AG08396 (cell line): ENCODE results near the gene SFXN3.
"Not testable (repeated sequence)": the region's sequence is repeated elsewhere in the genome, so short reads cannot be mapped to it uniquely, and the experiment has no call there.

Source experiments
- DNase-seq: peaks from one replicate; pipeline ENCODE4 v3.0.0; 2012; ENCODE audit warnings: low spot score, mixed read lengths

The SFXN3 gene

GRCh38 chr10:101015582-101015973, 15.5 kb upstream of the SFXN3 start:
- no peak for DNase-seq

DNA sequence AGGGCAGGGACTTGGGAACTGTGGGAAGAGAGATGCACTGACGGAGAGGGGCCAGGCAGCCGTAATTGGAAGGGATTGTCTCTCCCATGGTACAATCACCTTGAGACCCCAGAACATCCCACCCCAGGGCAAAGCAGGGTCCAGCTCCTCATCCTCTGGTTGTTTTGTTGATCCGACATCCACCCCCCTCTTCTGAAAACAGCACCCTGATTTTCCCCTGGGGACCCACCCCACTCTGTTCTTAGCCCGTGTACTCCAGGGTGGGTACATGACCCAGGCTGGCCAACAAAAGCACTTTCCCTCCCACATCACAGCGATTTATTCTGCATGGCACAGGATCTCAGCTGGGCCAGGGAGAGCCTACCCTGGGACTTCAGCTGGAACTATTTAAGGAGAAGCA, 14.2 kb upstream of the SFXN3 start:
- DNase-seq: no peak

DNA sequence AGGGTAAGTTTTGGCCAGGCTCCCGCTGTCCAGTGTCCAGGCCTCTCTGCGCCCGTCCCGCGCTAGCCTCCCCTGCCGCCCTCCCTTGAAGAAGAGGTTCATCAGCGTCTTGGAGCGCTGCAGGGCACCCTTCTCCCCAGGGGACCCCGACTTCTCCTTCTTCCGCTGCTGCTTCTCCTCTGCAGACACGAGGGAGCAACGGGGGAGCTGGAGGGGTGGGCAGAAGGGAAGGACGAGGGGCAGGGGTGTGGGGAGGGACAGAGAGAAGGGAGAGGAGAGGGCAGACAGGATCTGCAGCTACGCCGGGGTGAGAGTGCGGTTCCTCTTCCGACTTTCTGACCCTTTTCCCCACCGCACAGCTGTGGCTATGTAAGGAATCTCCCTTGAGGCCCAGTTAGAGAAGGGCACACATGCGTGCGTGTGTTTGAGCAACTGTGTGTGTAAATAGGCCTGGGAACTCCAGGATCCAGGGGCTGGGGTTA, 12.9 kb upstream of the SFXN3 start:
- DNase-seq: no peak

GRCh38 chr10:101018600-101019439, 12.2 kb upstream of the SFXN3 start:
- DNase-seq: peak; percentile 93

DNA sequence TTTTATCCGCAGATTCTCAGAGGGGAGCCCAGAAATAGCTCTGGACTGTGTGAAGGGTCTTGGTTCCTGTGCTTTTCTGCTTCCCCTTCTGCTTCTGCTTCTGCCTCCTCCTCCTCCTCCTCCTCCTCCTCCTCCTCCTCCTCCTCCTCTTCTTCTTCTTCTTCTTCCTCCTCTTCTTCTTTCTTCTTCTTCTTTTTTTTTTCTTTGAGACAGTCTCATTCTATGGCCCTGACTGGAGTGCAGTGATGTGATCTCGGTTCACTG, 11.7 kb upstream of the SFXN3 start:
- no peak for DNase-seq

DNA sequence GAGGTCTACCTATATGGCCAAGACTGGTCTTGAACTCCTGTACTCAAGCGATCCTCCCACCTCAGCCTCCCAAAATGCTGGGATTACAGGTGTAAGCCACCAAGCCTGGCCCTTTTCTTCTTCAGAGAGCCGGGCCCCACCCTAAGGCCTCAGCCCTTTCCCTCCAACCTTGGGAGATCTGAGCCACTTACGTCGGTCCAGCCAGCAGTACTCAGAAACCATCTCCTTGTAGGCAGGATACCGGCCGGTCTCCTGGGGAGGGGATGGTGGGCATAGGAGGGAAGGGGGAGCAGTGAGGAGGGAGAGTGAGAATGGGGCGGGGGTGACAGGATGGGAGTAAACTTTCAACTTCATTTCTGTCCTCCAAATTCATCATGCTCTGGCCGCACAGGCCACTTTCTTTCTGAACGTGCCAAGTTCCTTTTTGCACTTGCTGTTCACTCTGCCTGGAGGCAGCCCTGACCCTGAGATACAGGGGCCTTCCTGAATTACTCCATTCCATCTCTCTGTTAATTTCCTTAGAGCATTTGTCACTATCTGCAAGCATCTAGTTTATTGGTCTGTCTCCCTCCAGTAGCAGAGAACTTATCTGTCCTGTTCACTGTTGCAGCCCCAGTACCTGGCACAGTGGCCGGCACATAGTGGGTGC, 10.5 kb upstream of the SFXN3 start:
- DNase-seq: no peak

DNA sequence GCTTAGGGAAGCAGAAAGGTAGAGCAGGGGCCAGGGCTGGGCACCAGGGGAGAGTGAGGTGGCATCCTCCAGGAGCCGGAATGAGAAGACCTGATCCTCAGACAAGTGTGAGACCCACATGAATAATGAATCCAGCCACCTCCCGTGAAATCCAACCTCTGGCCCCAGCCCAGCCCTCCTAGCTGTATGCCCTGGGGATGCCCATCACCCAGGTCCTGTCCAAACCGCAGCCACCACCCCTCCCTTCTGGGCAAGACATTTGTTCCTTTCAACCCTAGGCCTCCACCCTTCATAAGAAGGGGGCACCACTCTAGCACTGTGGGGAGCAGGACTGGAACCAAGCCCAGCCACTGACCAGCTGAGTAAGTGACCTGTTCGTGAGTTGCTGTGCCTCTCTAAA, 9.8 kb upstream of the SFXN3 start:
- no peak for DNase-seq

DNA sequence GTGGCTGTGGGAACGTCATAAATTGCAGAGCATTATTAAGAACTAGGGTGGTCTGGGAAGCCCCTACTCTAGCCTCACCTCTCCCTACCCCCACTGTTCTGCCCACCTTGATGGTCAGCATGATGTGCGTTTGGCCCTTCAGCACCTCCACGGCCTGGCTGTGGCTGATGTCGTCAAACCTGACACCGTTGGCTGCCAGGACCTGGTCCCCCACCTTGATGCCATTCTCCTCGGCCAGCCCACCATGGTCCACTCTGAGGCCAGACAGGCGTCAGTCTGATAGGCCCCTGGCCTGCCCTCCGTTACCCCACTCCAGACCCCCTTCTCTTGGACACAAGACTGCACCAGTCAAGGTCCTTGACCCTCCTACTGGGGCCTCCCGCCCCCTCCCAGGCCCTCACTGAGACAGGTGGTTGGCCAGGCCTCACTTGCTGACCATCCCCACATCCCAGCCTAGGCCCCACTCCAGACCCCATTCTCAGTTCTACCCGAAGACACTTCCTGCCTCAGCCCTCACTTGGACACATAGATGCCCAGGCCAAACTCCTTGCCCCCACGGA, 9.3 kb upstream of the SFXN3 start:
- DNase-seq: no peak

GRCh38 chr10:101022967-101023705, 7.9 kb upstream of the SFXN3 start:
- DNase-seq: no peak

DNA sequence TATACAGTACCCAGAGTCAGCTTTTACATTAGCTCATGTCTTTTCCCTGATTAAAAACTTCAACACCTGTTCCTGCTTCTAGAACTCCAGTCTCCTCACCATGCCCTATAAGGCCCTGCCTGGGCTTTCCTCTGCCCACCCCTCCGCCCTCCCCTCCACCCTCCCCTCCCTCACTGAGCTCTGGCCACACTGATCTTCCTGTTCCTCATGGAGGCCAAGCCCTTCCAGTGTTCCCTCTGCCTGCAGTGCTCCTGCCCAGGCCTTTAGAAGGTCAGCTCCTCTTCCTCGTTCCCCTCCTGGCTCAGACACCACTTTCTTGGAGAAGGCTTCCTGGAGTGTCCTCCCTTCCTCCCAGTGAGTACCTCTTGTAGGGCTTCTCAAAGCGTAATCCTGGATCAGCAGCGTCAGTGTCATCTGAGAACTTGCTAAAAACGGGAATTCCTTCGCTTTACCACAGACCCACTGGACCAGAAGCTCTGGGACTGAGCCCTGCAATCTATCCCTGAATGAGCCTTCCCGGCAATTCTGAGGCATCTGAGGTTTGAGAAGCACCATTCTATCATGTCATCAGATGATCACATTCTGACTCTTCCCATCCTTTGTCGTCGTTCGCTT, 3.8 kb upstream of the SFXN3 start:
- DNase-seq: no peak

- no peak for DNase-seq
These were observed 2.3 kb upstream of the SFXN3 start for GRCh38 chr10:101028446-101029337.

DNA sequence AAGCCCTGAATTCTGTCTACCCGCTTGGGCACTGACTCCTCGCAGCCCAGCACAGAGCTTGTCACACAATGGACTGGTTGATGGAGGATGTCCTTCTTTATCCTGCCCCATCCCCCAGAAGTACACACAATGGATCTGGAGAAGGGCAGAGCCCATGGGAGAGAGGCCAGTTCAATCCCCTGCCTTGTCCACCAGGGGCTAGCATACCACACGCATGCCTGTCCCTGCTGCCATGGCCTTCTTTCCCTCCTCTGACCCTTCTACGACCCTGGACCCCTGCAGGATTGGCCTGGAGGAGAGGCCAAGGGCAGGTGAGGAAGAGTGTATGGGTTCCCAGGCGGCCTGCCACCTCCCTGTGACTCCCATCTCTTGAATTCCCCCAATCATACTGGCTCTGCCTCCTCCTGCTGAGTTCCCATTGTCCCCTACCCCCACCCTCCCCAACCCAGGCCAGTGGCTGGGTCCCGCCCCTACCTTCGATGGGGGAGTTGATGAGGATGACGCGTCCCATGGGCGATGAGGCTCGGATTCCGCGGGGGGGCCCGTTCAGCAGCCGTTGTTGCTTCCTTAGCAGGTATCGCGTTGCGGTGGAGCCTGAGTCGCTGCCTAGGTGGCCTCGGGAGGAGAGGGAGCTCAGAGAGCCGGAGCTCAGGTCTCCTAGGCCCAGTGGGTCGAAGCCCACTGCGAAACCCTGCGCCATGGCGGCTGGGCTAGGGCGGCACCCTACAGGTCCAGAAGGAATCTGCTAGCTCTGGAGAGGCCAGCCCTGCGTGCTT, 1.3 kb upstream of the SFXN3 start:
- DNase-seq: no peak

GRCh38 chr10:101030496-101031127, 422 bp upstream of the SFXN3 start:
- DNase-seq: no peak

- peak; percentile 77 for DNase-seq
These were observed 982 bp downstream of the SFXN3 start for GRCh38 chr10:101031796-101032636.

GRCh38 chr10:101032637-101033224, 1.7 kb downstream of the SFXN3 start:
- DNase-seq: peak; percentile 84

GRCh38 chr10:101033276-101033675, 2.2 kb downstream of the SFXN3 start:
- no peak for DNase-seq

GRCh38 chr10:101034404-101034803, 3.4 kb downstream of the SFXN3 start:
- not testable (repeated sequence) for DNase-seq

DNA sequence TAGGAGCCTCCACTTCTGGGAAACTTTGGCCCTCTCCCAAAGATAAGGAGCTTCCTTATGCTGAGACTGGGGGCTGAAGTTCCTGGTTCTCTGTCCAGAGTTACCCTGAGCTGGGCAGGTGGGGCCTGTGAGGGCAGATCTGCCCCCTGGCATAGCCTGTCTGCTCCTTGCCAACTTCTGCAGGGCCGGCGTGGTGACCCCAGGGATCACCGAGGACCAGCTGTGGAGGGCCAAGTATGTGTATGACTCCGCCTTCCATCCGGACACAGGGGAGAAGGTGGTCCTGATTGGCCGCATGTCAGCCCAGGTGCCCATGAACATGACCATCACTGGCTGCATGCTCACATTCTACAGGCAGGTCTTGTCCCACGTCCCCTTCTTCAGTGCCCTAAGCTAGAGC, 4.3 kb downstream of the SFXN3 start:
- no peak for DNase-seq
